ENCODE data around the gene RFPL2. TPM values are rescaled to one million over a fixed set of nuclear protein-coding genes. Genes with fewer than 3 reads are reported as not detected.
A peak's percentile ranks its signal among the peaks of the same experiment; 100 is the strongest.

Gene RFPL2
- not detected for total RNA-seq

- DNase-seq: no peak
Measured at GRCh38 chr22:32204856-32205722, at the start of gene RFPL2. Gene RFPL2 (minus strand): TSS chr22:32205073. CDS start chr22:32202451, 2,622 bp downstream.

- DNase-seq: no peak
Measured at GRCh38 chr22:32249231-32249630, 44.4 kb upstream of the RFPL2 start.

- DNase-seq: no peak
Measured at GRCh38 chr22:32248276-32248675, 43.4 kb upstream of the RFPL2 start.

DNA sequence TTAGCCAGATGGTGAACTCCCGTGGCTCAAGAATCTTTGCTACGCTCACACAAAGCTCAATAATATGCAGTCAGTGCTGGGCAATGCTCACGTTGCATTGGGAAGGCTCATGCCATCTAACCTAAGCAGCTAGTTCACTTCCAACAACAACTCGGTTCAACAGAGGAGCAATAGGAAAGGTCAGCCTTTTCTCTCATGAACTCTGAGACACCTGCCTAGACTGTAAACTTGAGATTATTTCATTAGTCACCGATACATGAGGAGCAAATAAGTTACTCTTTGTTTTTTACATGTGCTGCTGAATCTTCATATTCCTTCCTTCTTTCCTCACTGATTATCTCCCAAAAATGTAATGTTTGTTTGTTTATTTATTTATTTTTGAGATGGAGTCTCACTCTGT, 41.3 kb upstream of the RFPL2 start:
- DNase-seq: no peak

GRCh38 chr22:32245042-32245441, 40.2 kb upstream of the RFPL2 start:
- DNase-seq: no peak

DNA sequence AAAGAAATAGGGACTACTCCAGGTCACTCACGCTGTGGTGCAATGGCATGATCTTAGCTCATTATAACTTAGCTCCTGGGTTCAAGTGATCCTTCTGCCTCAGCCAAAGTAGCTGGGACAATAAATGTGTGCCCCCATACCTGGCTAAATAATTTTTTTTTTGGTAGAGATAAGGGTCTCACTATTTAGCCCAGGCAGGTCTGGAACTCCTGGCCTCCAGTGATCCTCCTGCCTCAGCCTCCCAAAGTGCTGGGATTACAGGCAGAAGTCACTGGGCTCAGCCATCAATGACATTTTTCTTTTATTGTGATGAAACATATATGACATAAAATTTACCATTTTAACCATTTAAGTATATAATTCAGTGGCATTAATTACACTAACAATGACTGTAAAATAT, 39.7 kb upstream of the RFPL2 start:
- DNase-seq: no peak

DNA sequence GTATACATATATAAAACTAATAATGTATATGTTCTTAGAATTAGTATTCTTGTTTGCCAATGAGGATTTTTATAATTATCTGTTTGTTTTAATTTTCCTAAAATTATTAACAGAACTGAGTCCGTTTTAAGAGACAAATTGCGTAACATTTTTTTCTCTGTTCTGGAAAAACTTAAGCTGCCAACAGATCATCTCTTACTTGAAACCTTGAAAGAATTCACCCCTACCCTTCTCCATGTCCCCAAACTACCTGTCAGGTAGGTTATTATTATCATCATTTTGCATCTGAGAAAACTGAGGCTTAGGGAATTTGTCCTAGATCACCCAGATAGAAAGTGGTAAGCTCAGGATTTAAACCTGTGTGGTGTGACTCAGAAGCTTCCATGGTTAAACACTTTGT, 35.6 kb upstream of the RFPL2 start:
- no peak for DNase-seq

GRCh38 chr22:32237906-32238305, 33.0 kb upstream of the RFPL2 start:
- DNase-seq: no peak

- DNase-seq: no peak
Measured at GRCh38 chr22:32236970-32237369, 32.1 kb upstream of the RFPL2 start.

- no peak for DNase-seq
Measured at GRCh38 chr22:32233091-32233490, 28.2 kb upstream of the RFPL2 start.

GRCh38 chr22:32232191-32232830, 27.4 kb upstream of the RFPL2 start:
- no peak for DNase-seq

GRCh38 chr22:32226326-32227104, 21.6 kb upstream of the RFPL2 start:
- no peak for DNase-seq

- DNase-seq: peak; percentile 44
Measured at GRCh38 chr22:32222991-32223390, 18.1 kb upstream of the RFPL2 start.

- DNase-seq: no peak
Measured at GRCh38 chr22:32219026-32219425, 14.2 kb upstream of the RFPL2 start.

- DNase-seq: no peak
Measured at GRCh38 chr22:32218470-32218869, 13.6 kb upstream of the RFPL2 start.

DNA sequence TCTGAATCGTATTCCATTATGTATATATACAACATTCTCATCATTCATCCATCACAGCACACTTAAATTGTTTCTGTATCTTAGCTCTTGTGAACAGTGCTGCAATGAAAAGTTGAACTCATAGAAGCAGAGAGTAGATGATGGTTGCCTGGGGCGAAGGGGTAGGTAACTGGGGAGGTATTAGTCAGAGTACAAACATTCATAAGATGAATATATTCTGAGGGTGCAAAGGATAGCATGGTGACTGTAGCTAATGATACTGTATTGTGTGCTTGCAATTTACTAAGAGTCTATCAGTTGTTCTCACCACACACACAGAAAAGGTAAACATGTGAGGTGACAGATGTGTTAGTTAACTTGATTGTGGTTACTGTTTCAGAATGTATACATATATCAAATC, 12.6 kb upstream of the RFPL2 start:
- no peak for DNase-seq

GRCh38 chr22:32216911-32217310, 12.0 kb upstream of the RFPL2 start:
- no peak for DNase-seq

GRCh38 chr22:32211011-32211410, 6.1 kb upstream of the RFPL2 start:
- no peak for DNase-seq

- no peak for DNase-seq
Measured at GRCh38 chr22:32208681-32209080, 3.8 kb upstream of the RFPL2 start.

GRCh38 chr22:32207971-32208480, 3.2 kb upstream of the RFPL2 start:
- DNase-seq: no peak

DNA sequence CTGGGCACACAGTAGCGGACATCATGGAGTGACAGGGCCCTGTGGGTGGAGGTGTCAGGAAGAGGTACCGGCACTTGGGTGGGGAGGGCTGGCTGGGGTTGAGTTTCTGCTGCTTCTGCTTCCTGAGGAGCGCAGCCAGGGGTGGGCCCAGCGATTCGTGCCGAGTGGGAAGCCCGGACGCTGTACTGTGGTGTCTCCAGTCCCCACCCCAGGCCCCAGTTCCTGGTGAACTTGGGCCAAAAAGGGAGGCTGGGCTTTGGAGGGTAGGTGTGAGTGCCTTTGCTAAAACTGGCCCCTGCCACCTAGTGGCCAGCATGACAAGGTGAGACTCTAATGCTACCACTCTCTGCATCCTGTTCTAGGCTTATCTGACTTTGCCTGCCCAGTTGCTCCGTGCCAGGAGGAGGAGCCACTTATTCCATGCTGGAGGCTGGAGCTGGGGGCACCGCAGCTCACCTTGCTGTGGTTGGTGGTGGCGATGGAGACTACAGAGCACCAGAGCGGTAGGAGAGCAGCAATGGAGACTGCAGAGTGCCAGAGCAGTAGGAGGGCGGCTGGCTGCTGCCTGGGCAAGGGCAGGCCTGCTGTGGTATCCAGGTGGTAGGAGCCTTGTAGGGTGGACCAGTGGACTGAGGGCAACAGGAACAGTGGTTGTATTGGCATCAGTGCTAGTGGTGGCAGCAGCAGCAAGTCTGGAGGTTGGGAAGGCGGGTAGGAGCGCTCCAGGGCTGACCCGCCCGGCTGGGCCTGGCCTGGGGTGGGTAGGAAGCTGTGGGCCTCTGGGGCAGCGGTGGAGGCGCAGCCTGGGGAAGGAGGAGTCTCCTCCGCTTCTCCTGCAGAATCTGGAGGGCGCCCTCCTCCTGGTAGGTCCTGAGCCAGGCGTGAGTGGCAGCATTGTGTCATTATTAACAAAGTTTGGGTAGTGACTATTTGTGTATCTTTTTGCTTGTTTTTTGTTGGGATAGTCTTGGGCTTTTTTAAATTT, 2.2 kb upstream of the RFPL2 start:
- no peak for DNase-seq
